HepG2 (cell line): ENCODE results near the gene ABCC8. TPM values are rescaled to one million over a fixed set of nuclear protein-coding genes. Genes with fewer than 3 reads are reported as not detected.

ENCODE experiments used
- AGO1 ChIP-seq: fragments of 200-400 bp; formaldehyde crosslinking; IDR thresholded peaks from 2 replicates; pipeline ENCODE4 v1.6.1; 2017; ENCODE audit warnings: mild to moderate bottlenecking, low read depth, low read length, moderate library complexity; ENCODE audit not compliant: poor library complexity, severe bottlenecking
- BCLAF1 ChIP-seq: fragments of 450-650 bp; IDR thresholded peaks from 2 replicates; pipeline ENCODE4 v1.6.1; 2017; ENCODE audit warnings: mild to moderate bottlenecking
- CHD4 ChIP-seq: fragments of 200-600 bp; sonication (generic); IDR thresholded peaks from 2 replicates; pipeline ENCODE4 v1.7.0; 2017; ENCODE audit warnings: mild to moderate bottlenecking, low read length, borderline replicate concordance
- CREB1 ChIP-seq, 2 experiments: fragments of 450-650 bp in 1 of 2; IDR thresholded peaks; 2 replicates each; pipeline ENCODE4 v1.6.1; 2016 to 2017; ENCODE audit warnings: control low read depth in 1 of 2, mild to moderate bottlenecking in 1 of 2, missing compliant biosample characterization in 1 of 2, missing genetic modification characterization in 1 of 2
- EED ChIP-seq: sonication (generic); formaldehyde crosslinking; IDR thresholded peaks from 2 replicates; pipeline ENCODE4 v1.5.0; 2020; ENCODE audit warnings: mild to moderate bottlenecking, missing genetic modification reagents
- MAFK ChIP-seq, 2 experiments: IDR thresholded peaks in 1 of 2; conservative IDR thresholded peaks in 1 of 2; 2 replicates each; pipeline ENCODE4 v1.6.1; 2011; ENCODE audit warnings: improper control_type of control experiment in 2 of 2, low read length in 2 of 2
- REXO4 ChIP-seq: sonication (generic); formaldehyde crosslinking; IDR thresholded peaks from 2 replicates; pipeline ENCODE4 v1.8.0; 2022; ENCODE audit warnings: missing genetic modification reagents, mild to moderate bottlenecking, borderline replicate concordance
- SRSF9 ChIP-seq: fragments of 200-400 bp; formaldehyde crosslinking; IDR thresholded peaks from 2 replicates; pipeline ENCODE4 v1.6.1; 2018; ENCODE audit warnings: borderline replicate concordance, mild to moderate bottlenecking, low read depth, low read length; ENCODE audit not compliant: insufficient read depth, poor library complexity, severe bottlenecking
- TCF7 ChIP-seq: sonication (generic); IDR thresholded peaks from 2 replicates; pipeline ENCODE4 v1.6.1; 2016; ENCODE audit warnings: antibody characterized with exemption, low read depth
- ZFP90 ChIP-seq: sonication (generic); formaldehyde crosslinking; IDR thresholded peaks from 2 replicates; pipeline ENCODE4 v1.8.0; 2022; ENCODE audit warnings: missing genetic modification reagents, mild to moderate bottlenecking, inconsistent platforms, borderline replicate concordance
- ZFP91 ChIP-seq: sonication (generic); formaldehyde crosslinking; IDR thresholded peaks from 2 replicates; pipeline ENCODE4 v1.9.0; 2022; ENCODE audit warnings: missing genetic modification reagents, mild to moderate bottlenecking, borderline replicate concordance
- ZNF550 ChIP-seq: sonication (generic); formaldehyde crosslinking; IDR thresholded peaks from 2 replicates; pipeline ENCODE4 v1.4.0; 2020; ENCODE audit warnings: mild to moderate bottlenecking, missing genetic modification reagents, borderline replicate concordance
- ZNF598 ChIP-seq: sonication (generic); formaldehyde crosslinking; IDR thresholded peaks from 2 replicates; pipeline ENCODE4 v1.5.1; 2020; ENCODE audit warnings: mild to moderate bottlenecking, missing genetic modification reagents, borderline replicate concordance
- ZNF607 ChIP-seq: sonication (generic); formaldehyde crosslinking; IDR thresholded peaks from 2 replicates; pipeline ENCODE4 v1.5.1; 2020; ENCODE audit warnings: missing genetic modification reagents, mild to moderate bottlenecking, borderline replicate concordance
- ZNF670 ChIP-seq: sonication (generic); formaldehyde crosslinking; IDR thresholded peaks from 2 replicates; pipeline ENCODE4 v1.8.0; 2022; ENCODE audit warnings: mild to moderate bottlenecking, missing genetic modification reagents, borderline replicate concordance
- ZNF773 ChIP-seq: sonication (generic); formaldehyde crosslinking; IDR thresholded peaks from 2 replicates; pipeline ENCODE4 v1.4.0; 2020; ENCODE audit warnings: missing genetic modification reagents, borderline replicate concordance
- polyA plus RNA-seq, 8 experiments: library from polyadenylated mRNA; depleted of rRNA in 3 of 8; stranded (reverse) in 7 of 8; unstranded in 1 of 8; fragments of >200 nt; fragmentation: Illumina TruSeq in 4 of 8; extraction: Trizol in 4 of 8; gene quantifications; 2 replicates each; pipeline versions ENCODE4 v1.2.1 to v1.2.3, GENCODE V29; 2011 to 2016; ENCODE audit warnings: low read depth in 4 of 8, missing spikeins in 1 of 8, mixed read lengths in 1 of 8; ENCODE audit not compliant: insufficient read depth in 1 of 8
- total RNA-seq, 5 experiments: library from RNA; depleted of rRNA; stranded (reverse); fragments of >200 nt; fragmentation: Illumina TruSeq; extraction: Trizol; gene quantifications; 2 replicates each; pipeline ENCODE4 v1.2.3, GENCODE V29; 2016; ENCODE audit warnings: low read depth in 1 of 5
- TF ChIP-seq, protein P1 (sequence below): sonication (generic); formaldehyde crosslinking; IDR thresholded peaks from 2 replicates; pipeline ENCODE4 v1.5.0; 2020; ENCODE audit warnings: mild to moderate bottlenecking, missing genetic modification reagents
- TF ChIP-seq, protein P2 (sequence below): IDR thresholded peaks from 2 replicates; pipeline ENCODE4 v1.6.1; 2016; ENCODE audit warnings: mild to moderate bottlenecking
- TF ChIP-seq, protein P3 (sequence below): IDR thresholded peaks from 2 replicates; pipeline ENCODE4 v1.6.1; 2016; ENCODE audit warnings: mild to moderate bottlenecking, missing biosample characterization, missing genetic modification reagents

ABCC8 gene
- total and polyA plus RNA-seq, 2 of the 13 experiments (the other 11 are each of a cell fraction or from before 2014, with no cell fraction given) = not detected

GRCh38 chr11:17351510-17352176, 125.0 kb downstream of the ABCC8 start, which contains the start of gene NCR3LG1 (continued):
- TF ChIP-seq, protein P1, sequence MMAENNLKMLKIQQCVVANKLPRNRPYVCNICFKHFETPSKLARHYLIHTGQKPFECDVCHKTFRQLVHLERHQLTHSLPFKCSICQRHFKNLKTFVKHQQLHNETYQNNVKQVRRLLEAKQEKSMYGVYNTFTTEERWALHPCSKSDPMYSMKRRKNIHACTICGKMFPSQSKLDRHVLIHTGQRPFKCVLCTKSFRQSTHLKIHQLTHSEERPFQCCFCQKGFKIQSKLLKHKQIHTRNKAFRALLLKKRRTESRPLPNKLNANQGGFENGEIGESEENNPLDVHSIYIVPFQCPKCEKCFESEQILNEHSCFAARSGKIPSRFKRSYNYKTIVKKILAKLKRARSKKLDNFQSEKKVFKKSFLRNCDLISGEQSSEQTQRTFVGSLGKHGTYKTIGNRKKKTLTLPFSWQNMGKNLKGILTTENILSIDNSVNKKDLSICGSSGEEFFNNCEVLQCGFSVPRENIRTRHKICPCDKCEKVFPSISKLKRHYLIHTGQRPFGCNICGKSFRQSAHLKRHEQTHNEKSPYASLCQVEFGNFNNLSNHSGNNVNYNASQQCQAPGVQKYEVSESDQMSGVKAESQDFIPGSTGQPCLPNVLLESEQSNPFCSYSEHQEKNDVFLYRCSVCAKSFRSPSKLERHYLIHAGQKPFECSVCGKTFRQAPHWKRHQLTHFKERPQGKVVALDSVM (CRISPR knock-in tag) = no peak
- TF ChIP-seq CREB1 (IDR thresholded peaks at IDR 0.05) (peak; percentile 76), CREB1 (CRISPR knock-in tag; IDR thresholded peaks at IDR 0.05) (peak; percentile 61), ZNF607 (CRISPR knock-in tag) (peak; percentile 70), EED (peak; percentile 67; the same call in 1 of the 2 replicates), BCLAF1 (no peak), MAFK (conservative IDR thresholded peaks at IDR 0.05 in 1 of 2, IDR thresholded peaks at IDR 0.05 in 1 of 2; ENCODE audit: low read length in 2 of 2) (no peak), TCF7 (no peak), ZFP90 (no peak), ZNF773 (0 out of 2 replicates have a peak, but pooled peaks have one; percentile 9), ZFP91 (CRISPR knock-in tag) (peak; percentile 71; the same call in 1 of the 2 replicates), CHD4 (no peak), ZNF670 (CRISPR knock-in tag) (peak; percentile 56; the same call in 1 of the 2 replicates), ZNF598 (CRISPR knock-in tag) (no peak), AGO1 (no peak), SRSF9 (no peak), REXO4 (CRISPR knock-in tag) (0 out of 2 replicates have a peak, but pooled peaks have one; percentile 39), ZNF550 (peak; percentile 75; the same call in 1 of the 2 replicates)
- TF ChIP-seq, protein P2, sequence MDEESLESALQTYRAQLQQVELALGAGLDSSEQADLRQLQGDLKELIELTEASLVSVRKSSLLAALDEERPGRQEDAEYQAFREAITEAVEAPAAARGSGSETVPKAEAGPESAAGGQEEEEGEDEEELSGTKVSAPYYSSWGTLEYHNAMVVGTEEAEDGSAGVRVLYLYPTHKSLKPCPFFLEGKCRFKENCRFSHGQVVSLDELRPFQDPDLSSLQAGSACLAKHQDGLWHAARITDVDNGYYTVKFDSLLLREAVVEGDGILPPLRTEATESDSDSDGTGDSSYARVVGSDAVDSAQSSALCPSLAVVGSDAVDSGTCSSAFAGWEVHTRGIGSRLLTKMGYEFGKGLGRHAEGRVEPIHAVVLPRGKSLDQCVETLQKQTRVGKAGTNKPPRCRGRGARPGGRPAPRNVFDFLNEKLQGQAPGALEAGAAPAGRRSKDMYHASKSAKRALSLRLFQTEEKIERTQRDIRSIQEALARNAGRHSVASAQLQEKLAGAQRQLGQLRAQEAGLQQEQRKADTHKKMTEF (CRISPR knock-in tag) = peak; percentile 75
- TF ChIP-seq, protein P3, sequence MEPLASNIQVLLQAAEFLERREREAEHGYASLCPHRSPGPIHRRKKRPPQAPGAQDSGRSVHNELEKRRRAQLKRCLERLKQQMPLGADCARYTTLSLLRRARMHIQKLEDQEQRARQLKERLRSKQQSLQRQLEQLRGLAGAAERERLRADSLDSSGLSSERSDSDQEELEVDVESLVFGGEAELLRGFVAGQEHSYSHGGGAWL (CRISPR knock-in tag) = 0 out of 2 replicates have a peak, but pooled peaks have one; percentile 64
